IMR-90 (cell line): ENCODE results near the gene MSN.
A peak's percentile ranks its signal among the peaks of the same experiment; 100 is the strongest.

Experiments used
- BHLHE40 ChIP-seq: fragments of 150-350 bp; IDR thresholded peaks from 2 replicates; pipeline ENCODE4 v1.6.1; 2016; ENCODE audit warnings: mild to moderate bottlenecking, low read depth, low read length
- CEBPB ChIP-seq: IDR thresholded peaks from 2 replicates; pipeline ENCODE4 v1.6.1; 2012; ENCODE audit warnings: low read depth, low read length, improper control_type of control experiment
- CHD1 ChIP-seq: IDR thresholded peaks from 2 replicates; pipeline ENCODE4 v1.6.1; 2012; ENCODE audit warnings: low read depth, low read length, improper control_type of control experiment
- ELK1 ChIP-seq: fragments of 150-350 bp; IDR thresholded peaks from 2 replicates; pipeline ENCODE4 v1.6.1; 2016; ENCODE audit warnings: low read depth, mild to moderate bottlenecking, low read length, moderate library complexity, borderline replicate concordance
- FOS ChIP-seq: fragments of 150-350 bp; IDR thresholded peaks from 2 replicates; pipeline ENCODE4 v1.6.1; 2016; ENCODE audit warnings: low read depth, low read length
- MAFK ChIP-seq: IDR thresholded peaks from 2 replicates; pipeline ENCODE4 v1.6.1; 2012; ENCODE audit warnings: low read depth, low read length, improper control_type of control experiment
- MAZ ChIP-seq: IDR thresholded peaks from 2 replicates; pipeline ENCODE4 v1.6.1; 2012; ENCODE audit warnings: low read depth, mild to moderate bottlenecking, low read length, improper control_type of control experiment, moderate library complexity, borderline replicate concordance
- NFE2L2 ChIP-seq: fragments of 150-350 bp; IDR thresholded peaks from 2 replicates; pipeline ENCODE4 v1.6.1; 2016; ENCODE audit warnings: low read depth, mild to moderate bottlenecking, low read length
- POLR2A ChIP-seq: IDR thresholded peaks from 2 replicates; pipeline ENCODE4 v1.6.1; 2012; ENCODE audit warnings: mild to moderate bottlenecking, low read depth, low read length
- RAD21 ChIP-seq: IDR thresholded peaks from 2 replicates; pipeline ENCODE4 v1.6.1; 2012; ENCODE audit warnings: low read length, improper control_type of control experiment
- RFX5 ChIP-seq: IDR thresholded peaks from 2 replicates; pipeline ENCODE4 v1.8.0; 2012; ENCODE audit warnings: low read depth, mild to moderate bottlenecking, low read length, moderate library complexity
- SMC3 ChIP-seq: fragments of 150-350 bp; IDR thresholded peaks from 2 replicates; pipeline ENCODE4 v1.6.1; 2016; ENCODE audit warnings: low read depth, mild to moderate bottlenecking, antibody characterized with exemption, low read length, moderate library complexity
- TF ChIP-seq, protein P1 (sequence below): fragments of 150-350 bp; IDR thresholded peaks from 2 replicates; pipeline ENCODE4 v1.6.1; 2017; ENCODE audit warnings: mild to moderate bottlenecking, antibody characterized with exemption, low read length, low read depth
- TF ChIP-seq, protein P2 (sequence below): conservative IDR thresholded peaks from 2 replicates; pipeline ENCODE4 v1.5.1; 2012; ENCODE audit warnings: mild to moderate bottlenecking, low read depth, low read length, improper control_type of control experiment

DNA sequence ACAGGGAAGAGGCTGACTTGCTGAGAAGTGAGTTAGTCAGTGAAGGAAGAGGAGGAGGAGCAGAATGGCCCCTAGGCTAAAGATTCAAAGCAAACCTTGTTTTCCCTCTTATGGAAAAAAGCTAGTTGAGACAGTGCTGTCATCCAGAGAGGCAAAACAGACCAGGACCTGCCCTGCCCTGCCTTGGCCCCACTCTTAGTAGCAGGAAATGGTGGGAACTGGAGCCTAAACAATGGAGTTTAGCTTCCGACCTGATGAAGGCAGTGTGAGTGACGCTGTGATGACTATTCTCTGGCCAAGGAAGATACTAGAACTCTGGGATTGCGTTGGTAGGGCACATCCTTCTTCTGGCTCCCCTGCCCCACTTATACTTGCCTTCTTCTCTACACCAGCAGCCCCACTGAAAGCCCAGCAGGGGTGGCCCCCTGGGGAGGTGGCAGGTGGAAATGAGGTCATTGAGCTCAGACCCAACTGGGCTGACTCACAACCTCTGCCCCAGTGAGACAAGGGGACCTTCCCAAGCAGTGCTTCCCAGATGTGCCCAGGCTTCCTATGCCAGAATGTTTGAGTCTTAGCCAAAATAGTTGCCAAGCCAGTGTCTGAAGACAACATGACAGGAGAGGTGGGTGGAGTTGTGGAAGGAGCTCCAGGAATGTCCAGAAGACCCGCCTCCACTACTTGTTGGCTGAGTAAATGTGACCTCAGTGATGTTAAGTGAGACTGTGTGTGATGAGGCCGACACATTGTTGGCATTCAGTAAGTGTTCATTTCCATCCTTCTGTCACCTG, 38.8 kb downstream of the MSN start:
- TF ChIP-seq BHLHE40 (no peak), CHD1 (no peak), SMC3 (no peak; the same call in 1 of the 2 replicates), ELK1 (no peak), POLR2A (no peak), FOS (no peak; the same call in 1 of the 2 replicates), RAD21 (no peak), RFX5 (no peak), CEBPB (0 out of 2 replicates have a peak, but pooled peaks have one; percentile 21), MAZ (peak; percentile 31; the same call in 1 of the 2 replicates), NFE2L2 (no peak), MAFK (no peak)
- TF ChIP-seq, protein P1, sequence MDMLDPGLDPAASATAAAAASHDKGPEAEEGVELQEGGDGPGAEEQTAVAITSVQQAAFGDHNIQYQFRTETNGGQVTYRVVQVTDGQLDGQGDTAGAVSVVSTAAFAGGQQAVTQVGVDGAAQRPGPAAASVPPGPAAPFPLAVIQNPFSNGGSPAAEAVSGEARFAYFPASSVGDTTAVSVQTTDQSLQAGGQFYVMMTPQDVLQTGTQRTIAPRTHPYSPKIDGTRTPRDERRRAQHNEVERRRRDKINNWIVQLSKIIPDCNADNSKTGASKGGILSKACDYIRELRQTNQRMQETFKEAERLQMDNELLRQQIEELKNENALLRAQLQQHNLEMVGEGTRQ = no peak
- TF ChIP-seq, protein P2, sequence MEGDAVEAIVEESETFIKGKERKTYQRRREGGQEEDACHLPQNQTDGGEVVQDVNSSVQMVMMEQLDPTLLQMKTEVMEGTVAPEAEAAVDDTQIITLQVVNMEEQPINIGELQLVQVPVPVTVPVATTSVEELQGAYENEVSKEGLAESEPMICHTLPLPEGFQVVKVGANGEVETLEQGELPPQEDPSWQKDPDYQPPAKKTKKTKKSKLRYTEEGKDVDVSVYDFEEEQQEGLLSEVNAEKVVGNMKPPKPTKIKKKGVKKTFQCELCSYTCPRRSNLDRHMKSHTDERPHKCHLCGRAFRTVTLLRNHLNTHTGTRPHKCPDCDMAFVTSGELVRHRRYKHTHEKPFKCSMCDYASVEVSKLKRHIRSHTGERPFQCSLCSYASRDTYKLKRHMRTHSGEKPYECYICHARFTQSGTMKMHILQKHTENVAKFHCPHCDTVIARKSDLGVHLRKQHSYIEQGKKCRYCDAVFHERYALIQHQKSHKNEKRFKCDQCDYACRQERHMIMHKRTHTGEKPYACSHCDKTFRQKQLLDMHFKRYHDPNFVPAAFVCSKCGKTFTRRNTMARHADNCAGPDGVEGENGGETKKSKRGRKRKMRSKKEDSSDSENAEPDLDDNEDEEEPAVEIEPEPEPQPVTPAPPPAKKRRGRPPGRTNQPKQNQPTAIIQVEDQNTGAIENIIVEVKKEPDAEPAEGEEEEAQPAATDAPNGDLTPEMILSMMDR = no peak
